Measurements from ENCODE around the gene RAB17.
"Not testable (repeated sequence)": the region's sequence is repeated elsewhere in the genome, so short reads cannot be mapped to it uniquely, and the experiment has no call there.

Gene RAB17

DNA sequence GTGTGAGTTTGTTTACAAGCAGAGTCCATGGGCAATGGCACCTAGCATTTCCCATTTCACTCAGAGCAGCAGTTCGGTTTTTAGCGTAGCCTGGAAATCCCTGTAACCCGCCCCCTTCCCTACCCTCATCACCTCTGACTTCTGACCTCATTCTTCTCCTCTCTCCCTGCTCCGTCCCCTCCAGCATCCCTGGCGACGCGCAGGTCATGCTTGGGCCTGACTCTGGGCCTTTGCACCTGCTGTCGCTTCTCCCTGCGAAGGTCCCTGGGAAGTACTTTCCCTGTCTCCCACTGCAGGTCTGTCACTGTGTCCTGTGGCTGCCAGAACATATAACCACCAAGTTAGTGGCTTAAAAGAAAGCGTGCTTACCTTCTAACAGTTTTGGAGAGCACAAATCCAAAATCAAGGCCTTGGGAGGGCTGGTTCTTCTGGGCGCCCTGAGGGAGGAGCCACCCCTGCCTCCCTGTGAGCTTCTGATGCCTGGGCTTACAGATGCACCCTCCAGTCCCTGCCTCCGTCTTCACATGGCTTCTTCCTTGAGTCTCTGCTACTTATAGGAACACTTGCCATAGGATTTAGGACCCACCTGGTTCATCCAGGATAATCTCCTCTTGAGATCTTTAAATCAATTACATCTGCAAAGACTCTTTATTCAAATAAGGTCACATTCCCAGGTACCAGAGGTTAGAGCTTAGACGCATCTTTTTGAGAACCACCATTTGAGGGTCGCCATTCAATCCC lies 8.1 kb upstream of the RAB17 start:
- no peak for DNase-seq

DNA sequence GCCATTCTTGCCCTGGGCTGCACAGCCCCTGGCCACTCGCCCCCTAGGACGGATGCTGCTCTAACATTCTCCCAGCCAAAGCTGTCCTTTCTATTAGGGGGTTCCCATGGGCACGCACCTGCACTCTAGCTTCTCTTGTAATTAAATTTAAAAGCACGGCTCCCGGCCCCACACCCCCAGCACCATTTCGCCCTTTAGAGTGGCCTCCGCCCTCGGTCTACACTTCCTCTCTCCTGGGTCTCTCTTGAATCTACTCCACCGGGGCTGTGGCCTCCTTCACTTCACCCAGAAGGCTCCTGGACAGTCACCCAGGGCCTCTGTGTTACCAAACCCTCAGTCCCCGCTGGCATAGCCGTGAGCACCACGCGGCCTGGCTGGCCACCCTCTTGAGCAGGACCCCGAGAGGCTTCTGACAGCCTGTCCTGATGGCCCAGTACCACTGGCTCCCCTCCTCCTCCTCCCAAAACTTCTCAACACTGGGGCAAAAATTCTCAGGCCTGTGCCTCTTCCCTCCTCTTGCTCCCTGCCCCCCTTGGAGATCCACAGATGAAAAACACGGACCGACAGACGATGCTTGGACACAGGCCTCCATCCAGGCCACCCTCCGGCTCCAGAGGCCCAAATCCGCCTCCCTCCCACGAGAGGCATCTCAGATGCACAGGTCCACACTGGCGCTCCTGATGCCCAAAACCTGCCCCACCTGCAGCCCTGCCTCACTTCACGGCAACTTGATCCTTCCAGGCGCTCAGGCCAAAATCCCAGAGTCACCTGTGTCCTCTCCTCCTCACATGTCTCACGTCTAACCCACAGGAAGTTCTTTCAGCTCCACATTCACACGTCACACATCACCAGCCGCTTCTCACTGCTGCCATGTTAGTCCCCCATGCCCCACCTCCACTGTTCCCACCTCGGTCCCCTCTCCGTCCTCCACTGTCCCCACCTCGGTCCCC lies 6.9 kb upstream of the RAB17 start:
- no peak for DNase-seq

DNA sequence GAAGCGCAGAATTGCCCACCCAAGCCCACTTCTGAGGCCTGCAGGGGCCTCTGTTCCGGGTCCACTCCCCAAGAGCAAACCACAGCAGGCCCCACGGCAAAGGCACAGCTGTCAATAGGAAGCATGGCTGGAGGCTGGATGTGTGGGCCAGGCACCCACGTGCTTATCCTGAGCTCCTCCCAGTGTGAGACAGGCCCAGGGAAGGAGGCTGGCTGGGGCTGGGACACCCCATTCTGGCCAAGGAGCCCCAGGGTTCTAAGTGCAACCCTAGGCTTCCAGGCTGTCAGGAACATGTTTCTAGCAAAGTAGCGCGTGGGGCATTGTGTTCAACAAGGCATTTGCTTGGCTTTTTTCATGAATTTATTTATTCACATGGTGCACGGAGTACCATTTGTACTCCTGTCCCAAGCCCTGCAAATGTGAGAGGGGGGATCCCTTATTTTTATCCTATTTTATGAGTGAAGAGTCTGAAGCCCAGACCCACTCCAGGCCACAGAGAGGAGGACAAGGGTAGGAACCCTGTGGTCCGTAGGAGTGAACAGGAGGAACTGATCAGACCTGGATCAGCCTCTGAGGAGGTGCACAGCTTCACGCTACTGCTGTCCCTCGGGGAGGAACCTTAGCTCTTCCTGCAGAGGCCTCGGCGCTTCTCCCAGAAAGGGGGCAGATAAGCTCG lies 6.1 kb upstream of the RAB17 start:
- no peak for DNase-seq

DNA sequence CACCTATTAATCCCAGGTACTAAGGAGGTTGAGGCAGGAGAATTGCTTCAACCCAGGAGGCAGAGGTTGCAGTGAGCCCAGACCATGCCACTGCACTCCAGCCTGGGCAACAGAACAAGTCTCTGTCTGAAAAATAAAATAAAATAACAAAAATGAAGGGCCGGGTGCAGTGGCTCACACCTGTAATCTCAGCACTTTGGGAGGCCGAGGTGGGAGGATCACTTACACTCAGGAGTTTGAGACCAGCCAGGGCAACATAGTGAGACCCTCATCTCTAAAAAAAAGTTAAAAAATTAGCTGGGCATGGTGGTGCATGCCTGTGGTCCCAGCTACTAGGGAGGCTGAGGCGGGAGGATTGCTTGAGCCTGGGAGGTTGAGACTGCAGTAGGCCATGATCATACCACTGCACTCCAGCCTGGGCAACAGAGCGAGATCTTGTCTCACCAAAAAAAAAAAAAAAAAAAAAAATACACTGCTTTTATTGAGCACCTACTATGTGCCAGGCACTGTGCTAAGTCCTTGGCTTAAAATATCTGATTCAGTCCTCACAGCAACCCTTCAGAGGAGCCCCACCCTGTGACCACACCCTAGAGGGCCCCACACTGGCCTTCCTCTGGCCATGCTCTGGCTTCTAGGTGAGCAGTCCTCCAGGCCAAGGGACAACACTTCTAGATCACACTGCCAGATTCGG lies 5.4 kb upstream of the RAB17 start:
- DNase-seq = not testable (repeated sequence)

DNA sequence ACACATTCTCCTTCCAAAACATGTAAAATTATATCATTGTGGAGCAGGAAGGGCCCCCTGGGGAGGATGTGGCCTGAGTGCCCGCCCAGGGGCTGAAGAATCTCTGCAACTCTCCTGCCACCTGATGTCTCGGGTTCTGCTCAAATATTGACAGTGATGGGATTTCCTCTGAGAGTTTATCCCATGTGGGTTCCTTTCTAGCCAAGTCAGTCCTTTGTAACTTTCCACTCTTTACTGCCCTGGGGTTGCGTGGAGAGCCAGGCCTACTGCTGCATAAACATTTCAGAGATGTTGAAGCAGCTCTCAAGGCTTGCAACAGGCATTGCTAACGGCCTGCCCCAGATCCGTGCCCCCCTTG lies 4.0 kb upstream of the RAB17 start:
- DNase-seq = no peak

DNA sequence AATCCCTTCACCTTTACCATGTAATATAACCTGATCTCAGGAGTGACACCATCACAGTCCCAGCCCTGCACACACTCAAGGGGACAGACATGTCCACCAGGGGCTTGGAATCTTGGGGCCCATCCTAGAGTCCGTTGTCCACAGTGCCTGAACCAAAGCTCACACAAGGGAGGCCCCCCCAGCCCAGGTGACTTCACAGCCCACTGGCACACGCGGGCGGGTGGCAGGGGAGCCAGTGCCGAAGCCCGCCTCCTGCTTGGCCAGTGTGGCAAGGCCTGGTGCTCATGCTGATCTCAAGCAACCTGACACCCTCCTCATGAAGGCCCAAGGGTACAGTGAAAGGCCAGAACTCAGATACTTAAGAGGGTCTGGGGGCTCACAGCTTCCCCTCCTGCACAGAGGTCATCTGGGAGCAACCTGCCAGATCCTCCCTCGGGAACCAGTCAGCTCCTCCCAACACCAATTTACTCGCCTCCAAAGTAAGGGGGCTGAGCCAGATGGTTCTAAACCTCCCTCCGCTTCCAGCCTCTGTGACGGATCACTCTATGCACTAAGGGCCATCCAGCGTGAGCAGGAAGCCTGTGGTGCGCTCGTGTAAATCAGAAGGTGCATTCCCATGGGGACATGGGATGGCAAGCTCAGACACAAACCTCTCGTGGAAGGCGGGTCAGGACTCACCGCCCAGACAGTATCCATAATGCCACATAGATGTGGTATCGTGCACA lies 3.2 kb upstream of the RAB17 start:
- DNase-seq = no peak

DNA sequence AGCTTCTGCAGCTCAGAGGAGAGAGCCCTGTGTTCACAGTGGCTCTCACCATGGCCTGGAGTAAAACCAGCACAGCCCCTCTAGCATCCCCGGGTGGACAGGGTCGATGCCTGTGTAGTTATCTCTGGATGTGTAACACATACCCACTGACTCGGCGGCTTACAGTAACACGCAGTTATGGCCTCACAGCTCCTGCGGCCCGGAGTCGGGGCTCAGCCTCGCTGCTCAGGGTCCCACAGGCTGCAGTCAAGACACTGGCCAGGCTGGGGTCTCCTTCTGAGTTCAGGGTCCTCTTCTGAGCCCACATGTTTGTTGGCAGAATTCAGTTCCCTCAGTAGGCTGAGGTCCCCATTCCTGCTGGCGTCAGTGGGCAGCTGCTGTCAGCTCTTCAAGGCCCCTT lies 2.5 kb upstream of the RAB17 start:
- no peak for DNase-seq

DNA sequence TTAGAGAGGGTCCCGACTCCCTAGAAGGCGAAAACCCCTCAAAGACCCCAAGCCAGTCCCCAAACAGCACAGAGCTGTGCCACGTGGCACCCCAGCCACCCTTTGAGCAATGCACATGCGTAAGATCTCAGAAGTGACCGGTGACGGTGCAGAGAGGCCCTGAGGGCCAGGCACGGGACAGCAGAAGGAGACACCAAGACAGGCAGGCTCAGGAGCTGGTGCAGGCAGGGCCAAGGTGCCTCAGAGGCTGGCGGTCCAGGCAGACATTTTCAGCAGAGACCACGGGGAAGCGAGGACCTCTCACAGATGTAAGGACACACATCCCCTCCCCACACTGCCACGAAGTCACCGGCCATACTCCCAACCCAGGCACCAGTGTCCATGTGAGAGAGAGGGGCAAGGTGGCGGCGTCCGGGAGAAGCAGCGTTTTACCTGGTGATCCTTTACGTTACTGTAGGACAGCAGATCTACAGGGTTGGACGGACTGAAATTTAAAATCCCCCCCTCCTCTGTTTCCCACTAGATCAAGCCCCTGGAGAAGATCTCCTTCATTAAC lies 2.0 kb upstream of the RAB17 start:
- DNase-seq = no peak

DNA sequence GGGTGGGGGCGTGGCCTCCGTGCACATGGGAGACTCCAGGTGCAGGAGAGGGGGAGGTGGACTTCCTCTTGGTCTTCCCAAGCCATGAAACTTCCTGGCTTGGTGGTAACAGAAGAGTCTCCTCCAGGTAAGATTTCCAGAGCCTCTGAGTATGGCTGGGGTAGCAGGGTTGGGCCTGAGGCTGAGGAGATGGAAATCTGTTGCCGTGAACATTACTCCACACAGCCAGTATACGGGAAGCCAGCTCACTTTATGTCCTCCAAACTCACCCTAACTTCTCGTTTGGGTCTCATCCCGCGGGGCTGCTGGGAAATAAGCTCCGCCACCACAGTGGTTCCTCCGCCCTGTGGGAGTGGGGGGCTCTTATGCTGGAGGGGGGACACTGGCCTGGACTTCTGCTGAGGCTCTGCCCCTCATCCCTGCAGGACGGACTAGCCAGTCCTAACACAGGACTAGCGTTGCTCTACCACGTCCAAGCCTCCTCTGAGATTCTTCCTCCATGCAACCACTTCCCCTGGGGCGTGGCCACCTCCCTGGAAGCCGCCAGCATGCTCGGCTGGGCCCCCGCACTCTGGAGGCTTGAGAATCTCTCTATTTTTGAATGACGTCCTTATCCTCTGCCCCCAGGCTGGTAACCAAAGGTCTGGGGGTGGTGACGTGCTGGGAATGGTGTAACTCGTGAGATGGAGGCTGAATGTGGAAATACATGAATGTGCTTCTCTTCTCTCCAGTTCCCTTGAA lies 777 bp upstream of the RAB17 start:
- peak; percentile 29 for DNase-seq

DNA sequence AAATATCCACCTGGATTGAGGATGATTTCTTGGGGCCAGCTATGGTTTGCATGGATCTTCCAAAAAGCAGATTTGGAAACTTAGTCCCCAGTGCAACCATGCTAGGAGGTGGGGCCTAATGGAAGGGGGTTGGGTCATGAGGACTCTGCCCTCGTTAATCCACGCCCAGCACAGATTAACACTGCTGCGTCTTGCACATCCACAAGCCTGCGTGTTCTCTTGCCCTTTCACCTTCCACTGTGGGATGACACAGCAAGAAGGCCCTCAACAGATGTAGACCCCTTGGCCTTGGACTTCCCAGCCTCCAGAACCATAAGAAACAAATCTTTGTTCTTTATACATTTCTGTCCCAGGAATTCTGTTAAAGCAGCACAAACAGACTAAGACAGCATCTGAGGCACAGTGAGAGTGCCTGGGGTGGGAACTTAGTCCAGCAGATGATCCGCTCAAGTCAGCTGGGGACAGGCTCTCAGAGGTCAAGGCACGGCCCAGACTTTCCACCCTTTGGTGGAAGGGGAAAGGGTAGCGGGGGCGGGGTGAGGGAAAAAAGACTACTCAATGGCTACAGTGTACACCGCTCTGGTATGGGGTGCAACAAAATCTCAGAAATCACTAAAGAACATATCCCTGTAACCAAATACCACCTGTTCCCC lies 2.4 kb downstream of the RAB17 start:
- no peak for DNase-seq

DNA sequence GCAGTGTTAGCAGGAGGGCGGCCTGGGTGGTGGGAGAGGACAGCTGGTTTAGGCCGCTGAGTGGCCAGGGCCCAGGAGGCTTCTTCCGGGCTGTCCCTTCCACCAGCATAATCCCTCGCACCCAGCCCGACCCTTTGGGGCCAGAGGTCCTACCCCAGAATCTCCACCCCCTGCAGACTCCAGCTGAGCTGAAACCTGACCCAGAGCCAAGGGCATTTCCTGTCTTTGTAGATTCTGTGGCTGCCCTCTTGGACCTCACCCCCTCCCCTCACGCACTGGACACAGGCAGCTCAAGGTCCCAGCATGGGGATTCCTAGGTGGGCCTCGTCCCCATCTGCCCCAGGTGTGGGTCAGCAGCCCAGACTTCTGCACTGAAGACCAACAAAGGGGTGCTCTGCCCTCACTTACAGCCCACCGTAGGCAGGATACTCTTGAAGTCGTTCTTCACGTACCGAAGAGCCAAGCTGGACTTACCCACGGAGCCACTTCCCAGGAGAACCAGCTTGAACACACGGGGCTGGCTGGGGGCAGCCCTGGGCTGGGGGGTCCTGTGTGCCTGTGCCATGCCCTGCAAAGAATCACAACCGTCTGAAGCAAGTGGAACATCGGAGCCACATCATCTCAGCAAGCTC lies 4.8 kb downstream of the RAB17 start:
- DNase-seq = no peak

DNA sequence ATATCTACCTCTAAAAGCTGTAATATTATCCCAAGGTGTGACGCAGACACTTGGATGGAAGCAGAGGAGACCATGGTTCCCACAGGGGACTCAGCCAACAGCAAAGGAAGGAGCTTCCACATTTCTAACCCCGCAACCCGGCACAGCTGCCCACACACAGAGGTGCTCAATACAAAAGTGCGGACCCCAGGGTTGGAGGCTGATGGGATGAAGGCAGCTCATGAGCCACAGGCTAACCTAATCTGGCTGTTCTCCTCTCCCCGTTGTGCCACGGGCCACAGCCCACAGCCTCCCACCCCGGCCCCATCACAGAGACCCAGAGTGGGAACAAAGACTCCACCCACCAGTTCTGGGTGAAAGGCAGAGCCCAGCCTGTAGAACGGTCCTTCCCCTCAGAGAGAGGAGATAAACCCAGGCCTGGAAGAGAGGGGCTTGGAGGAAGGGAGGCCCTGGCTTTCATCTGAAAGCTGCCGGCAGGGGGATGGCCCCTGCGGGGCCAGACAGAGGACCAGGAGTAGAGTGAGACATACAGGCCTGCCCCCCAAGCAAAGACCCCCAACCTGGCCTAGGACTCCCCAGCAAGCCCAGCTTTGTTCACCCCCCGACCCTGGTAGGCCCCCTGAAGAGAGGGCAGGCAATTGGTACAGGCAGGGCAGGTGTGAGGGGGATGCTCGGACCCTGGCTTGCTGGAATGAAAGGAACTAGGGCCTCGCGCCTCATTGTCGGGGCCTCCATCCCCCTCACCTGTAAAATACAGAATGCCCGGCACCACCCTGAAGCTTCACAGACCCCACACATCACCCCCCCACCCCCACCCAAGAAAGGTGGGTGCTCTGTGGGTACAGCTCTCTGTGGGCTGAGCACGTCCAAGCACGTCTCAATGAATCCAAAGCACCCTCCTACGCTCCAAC lies 6.9 kb downstream of the RAB17 start:
- no peak for DNase-seq

DNA sequence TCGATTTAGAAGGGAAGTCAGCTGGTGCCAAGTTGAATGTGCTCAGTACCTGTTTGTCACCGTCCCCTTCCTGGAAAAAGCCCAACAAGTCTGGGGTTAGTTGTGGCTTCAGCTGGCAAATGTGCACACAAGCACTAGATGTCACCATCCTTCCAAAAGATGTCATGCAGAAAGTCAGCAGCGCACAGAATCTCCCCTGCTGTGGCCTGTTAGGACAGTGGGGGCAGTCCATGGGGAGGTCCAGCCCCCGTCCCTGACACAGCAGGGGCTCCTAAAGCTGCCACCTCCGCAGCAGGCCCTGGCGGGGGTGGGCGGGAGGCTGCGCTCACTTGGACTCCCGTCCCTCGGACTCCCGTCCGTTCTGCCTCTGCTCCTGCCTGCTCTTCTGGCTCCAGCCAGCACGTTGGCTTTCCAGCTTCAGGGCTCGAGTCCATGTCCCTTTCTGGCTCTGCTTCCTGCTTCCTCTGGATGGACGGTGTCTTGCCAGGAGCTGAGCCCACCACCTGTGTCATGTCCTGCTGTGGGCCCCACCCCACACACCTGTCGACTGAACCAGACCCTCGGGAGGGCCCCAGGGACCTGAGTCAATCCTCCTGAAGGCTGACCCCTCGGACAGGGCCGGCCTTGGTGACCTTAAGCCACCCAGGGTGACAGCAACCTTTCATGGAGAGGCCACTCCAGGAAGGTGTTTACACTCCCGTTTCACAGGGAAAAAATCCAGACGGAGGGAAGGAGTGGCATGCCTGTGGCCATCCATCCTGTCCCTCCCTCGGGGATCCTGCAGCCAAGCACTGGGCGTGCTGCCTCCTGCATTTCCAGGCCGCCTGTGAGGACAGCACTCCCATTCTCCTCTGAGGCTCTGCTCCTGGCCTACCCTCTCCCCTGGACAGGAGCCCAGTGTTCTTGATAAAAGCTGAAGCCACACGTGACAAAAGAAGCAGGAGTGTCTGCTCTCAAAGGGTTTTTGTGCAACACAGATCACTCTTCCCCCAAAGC lies 8.5 kb downstream of the RAB17 start:
- DNase-seq = peak; percentile 52

DNA sequence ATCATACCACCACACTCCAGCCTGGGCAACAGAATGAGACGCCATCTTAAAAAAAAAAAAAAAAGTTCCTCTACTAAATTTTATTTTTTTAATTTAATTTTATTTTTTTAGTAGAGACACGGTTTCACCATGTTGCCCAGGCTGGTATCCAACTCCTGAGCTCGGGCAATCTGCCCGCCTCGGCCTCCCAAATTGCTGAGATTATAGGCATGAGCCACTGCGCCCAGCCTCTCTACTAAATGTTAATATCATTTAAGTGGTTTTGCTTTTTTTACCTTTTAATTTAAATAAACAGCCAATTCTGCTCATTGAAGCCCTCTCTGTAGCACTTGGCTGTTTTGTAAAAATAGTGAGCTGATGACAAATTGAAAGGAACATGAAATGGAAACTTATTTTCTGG lies 9.2 kb downstream of the RAB17 start:
- no peak for DNase-seq

DNA sequence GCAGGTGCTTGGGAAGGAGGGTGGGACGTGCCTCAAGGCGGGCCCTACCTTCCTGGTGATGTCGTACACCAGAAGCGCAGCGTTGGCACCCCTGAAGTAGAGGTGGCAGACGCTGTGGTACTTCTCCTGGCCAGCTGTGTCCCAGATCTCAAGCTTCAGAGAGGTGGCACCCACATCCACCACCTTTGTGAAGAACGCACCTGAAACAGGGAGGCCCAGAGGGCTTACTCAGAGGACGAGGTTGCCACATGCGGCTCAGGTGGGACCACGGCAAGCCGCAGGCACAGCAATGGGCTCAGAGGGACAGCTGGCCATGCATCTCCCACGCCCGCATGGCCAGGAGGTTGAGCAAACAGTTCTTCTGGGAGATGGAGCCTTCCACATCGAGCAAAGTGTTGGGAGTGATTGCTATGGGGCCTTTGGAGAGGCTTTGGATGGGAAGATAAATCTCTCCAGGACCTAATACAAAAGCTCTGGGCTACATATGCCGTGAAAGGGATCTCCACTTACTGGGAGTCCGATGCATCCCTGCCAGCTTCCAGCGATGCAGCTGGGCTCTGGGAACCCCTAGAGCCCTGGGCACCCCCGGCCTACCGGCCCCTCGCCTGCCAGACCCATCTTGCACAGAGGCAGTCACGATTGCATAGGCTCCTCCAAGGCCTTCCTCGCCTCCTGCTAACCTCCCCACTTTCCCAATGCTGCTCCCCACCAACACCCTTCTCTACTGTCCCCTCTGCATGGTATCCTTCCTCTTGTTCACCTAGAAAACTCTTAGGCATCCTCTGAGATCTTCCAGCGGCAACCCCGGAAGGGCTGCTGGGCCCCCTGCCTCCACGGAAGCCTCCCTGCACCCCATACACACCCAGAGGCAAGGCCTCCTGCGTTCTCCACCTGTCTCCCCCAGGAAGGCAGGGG lies 12.3 kb downstream of the RAB17 start:
- no peak for DNase-seq

DNA sequence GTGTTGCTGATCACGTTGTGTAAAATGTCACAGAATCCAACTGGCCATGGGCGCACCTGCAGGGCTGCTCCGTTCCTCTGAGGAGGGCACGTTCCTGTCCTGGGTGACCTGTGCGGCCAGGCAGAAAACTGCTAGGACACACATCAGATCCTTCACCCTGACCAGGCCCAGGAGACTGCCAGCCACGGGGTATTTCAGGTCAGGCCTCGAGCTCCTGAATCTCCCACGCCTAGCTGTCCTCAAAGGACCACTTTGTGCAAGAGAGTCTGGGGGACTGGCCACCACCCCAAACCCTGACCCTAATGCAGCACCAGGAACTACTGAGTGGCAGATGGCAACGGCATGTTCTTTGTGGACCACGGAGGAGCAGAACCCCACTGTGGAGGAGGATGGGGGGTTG lies 13.1 kb downstream of the RAB17 start:
- no peak for DNase-seq

DNA sequence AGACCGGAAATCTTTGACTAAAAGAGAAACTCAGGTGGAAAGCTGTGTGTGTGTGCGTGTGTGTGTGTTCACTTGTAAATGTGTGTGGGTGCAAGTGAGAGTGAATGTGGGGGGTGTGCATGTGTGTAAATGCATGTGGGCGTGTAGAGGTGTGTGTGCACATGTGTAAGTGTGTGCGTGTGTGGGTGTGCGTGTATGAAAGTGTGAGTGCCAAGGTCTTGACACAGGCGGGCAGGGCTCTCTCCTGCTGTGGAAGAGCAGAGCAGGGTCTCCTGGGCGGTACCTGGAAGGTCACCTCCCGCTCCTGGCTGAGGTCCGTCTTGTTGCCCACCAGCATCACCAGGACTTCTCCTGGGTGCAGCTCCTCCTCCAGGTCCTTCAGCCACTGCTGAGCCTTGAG lies 13.6 kb downstream of the RAB17 start:
- DNase-seq = no peak

All from CD4-positive, alpha-beta T cell treated with Interleukin-6 for 4 hours (primary cell).